Stimulated activated CD4-positive, alpha-beta T cell treated with anti-CD3 and anti-CD28 coated beads, TNF-alpha, amount 100 ng/mL, for 1 hour (primary cell): ENCODE data around the gene DCUN1D4.

Experiments
- DNase-seq, 3 donors: peaks; one replicate each; pipeline ENCODE4 v3.0.0-alpha.2; 2020; ENCODE audit warnings: low read depth in 3 of 3, low spot score in 1 of 3

The DCUN1D4 gene

DNA sequence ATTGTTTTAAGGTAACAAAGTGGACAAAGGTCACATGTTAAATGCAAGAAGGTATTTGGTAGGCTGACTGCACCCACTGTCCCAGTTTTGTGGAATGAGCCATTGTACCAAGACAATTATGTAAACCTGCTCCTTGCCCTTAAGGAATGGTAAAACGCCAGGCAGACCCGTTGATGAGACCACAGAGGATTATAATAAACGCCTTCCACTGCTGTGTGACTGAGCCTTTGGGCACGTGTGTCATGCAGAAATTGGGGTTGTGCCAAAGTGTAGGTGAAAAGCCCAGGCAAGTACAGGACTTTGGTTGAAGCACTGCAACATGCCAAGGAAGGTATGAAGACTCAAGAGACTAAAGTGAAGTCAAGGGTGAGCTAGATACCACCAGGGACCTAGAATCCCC lies 117.5 kb downstream of the DCUN1D4 start:
- no peak for DNase-seq

DNA sequence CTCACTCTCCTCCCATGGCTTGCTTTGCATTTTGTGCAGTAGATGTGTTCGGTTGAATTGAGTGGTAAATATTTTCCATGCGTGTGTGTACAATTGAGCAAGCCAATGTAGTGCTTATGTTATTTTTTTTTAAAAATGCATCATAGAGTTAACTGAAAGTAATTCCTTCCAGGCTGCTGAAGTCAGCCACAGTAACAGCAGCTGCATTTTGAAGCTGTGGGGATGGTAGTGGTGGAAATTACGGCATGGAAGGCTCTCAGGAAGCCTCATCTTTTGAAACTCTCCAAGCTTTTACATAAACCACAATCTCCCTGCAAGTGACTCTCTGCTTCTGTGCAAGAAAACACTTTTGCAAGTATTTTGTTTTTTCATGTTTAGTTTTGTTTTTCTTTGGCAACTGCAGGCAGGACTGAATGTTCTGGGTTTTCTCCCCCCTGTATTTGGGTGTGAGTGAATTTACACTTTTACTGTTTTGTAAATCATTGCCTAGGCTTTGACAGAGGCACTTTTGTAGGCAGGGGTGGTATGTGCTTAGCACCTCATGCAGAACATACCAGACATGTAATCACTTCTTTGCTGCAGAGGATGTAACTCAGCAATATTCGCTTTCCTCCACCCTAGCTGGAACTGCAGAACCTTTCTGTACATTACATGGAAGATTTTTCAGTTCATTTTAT lies 121.0 kb downstream of the DCUN1D4 start:
- no peak for DNase-seq

DNA sequence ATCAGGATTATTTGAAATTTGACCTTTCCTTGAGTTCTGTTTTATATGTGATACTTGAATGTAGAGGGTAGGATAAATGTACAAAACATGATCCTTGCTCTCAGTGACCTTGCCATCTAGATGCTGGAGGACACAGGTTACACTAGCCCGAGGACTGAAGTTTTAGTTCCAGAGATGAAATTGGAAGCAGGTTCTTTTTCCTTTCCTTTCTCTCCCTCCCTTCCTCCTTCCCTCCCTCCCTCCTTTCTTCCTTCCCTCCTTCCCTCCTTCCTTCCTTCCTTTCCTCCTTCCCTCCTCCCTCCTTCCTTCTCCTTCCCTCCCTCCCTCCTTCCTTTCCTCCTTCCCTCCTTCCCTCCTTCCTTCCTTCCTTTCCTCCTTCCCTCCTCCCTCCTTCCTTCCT lies 122.9 kb downstream of the DCUN1D4 start:
- no peak for DNase-seq
